Activated CD4-positive, alpha-beta T cell treated with anti-CD3 and anti-CD28 coated beads, Interleukin-2, amount 50 U/mL, for 24 hours (primary cell): ENCODE data around the gene PCNT.
A peak's percentile ranks its signal among the peaks of the same experiment; 100 is the strongest.
"Not testable (repeated sequence)": the region's sequence is repeated elsewhere in the genome, so short reads cannot be mapped to it uniquely, and the experiment has no call there.

Source experiments
- DNase-seq, 2 donors: peaks; one replicate each; pipeline ENCODE4 v3.0.0-alpha.2; 2020; ENCODE audit warnings: low read depth in 1 of 2, low spot score in 1 of 2

PCNT gene

DNA sequence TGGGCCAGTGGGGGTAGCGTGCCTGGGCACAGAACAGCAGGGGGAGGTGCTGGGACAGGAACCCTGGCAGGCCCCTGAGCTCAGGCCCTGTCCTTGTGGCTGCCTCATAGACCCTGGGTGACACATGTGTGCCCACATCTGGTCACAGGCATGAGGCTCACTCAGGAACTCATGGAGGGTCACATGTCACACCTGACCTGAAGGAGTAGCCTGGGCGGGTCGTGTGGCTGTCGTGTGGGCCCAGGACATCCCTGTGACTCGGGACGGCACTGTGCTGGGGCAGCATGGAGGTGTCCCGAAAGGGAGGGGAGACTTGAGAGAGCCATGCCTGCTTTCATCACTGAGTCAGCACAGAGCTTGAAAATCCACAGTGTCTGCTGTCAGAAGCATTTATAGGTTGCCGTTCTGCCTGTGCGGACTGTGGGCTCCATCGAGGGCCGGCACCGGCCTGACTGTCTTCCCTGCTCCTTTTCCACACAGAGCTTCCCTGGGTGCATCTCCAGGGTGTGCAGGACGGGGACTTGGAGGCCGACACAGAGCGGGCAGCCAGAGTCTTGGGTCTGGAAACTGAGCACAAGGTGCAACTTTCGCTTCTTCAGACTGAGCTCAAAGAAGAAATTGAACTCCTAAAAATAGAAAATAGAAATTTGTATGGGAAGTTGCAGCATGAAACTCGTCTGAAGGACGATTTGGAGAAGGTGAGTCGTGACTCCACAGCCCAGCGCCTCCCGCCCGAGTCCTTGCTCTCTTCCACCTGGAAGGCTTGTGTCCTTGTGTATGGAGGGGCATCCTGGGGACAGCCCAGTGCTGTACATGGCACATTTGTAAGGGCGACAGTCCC, 32.8 kb downstream of the PCNT start:
- DNase-seq, result no peak

DNA sequence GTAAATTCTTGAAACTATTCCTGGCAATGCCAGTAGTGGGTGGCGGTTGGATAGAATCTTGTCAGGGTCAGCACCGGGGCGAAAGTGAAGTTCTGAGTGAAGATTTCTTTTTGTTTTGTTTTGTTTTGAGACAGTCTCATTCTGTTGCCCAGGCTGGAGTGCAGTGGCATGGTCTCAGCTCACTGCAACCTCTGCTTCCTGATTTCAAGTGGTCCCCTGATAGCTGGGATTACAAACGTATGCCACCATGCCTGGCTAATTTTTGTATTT, 33.3 kb downstream of the PCNT start:
- DNase-seq, result no peak

DNA sequence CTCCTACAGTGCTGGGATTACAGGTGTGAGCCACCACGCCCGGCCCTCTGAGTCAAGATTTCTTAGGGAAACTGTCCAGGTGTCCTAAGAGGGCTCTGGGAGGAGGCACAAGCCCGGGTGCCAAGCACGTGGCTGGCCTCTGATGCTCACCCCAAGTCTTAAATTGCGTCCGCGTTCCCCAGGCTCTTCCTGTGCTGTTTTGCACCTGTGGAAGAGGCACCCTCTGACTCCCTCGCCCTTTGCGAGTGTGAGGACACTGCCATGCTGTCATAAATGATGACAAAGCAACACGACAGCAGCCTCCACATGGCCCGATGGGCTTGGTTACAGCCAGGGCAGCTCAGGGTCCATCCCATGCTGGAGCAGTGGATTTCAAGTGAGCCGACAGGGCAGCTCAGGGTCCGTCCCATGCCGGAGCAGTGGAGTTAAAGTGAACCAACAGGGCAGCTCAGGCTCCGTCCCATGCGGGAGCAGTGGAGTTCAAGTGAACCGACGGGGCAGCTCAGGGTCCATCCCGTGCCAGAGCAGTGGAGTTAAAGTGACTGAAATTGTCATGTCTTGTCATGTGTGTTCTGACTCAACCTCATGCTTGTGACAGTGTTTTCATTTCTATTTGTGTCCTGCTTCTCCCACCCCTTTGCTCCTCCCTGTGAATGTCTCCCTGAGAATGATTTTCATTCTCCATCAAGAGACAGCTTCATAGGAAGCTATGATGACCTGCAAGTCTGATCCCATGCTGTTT, 33.9 kb downstream of the PCNT start:
- DNase-seq, result no peak

DNA sequence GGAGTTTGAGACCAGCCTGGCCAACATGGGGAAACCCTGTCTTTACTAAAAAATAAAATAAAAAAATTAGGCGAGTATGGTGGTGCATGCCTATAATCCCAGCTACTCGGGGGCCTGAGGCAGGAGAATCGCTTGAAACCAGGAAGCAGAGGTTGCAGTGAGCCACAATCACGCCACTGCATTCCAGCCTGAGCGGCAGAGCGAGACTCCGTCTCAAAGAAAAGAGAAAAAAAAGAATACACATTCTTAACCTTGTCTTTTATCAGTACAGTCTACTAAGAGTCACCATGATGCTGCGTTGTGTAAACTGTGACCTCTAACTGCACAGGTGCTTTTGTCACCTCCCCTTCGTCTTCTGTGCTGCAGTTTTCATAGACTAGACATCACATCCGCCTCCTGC, 37.2 kb downstream of the PCNT start:
- no peak for DNase-seq

DNA sequence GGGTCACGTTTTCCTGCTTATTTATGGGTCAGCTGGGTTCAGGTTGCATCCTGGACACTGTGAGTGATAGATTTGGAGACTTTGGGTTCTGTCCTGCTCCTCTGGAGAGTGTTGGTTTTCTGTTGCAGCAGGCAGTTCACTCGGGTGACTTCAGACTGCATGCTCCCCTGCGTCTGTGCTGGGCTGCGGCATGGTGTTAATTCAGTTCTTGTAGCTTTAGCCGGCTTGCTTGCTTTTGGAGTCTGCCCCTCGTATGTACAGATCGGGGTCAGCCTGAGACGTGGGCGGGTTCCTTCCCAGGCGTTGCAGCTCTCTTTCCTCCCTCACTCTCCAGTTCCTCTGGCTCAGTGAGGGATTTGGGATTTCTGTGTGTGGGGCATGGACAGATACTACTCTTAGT, 38.0 kb downstream of the PCNT start:
- DNase-seq, result no peak

DNA sequence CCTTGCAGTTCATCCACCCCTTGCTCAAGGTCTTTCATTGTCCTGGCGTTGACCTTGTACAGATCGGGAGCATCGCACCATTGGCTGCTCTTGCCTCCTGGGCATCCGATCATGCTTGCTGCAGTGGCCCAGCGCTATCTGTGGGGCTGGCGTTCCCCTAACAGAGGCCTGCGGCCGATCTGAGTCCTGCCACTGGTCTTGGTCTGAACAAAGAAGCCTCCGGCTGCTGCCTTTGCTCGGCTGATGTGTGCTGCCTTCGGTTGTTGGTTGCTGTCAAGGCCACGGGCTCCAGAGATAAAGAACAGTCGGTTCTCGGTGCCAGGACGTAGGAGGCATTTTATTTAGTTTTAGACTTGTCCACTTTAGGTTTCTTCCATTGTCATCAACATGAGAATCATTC, 39.0 kb downstream of the PCNT start:
- DNase-seq, result no peak

DNA sequence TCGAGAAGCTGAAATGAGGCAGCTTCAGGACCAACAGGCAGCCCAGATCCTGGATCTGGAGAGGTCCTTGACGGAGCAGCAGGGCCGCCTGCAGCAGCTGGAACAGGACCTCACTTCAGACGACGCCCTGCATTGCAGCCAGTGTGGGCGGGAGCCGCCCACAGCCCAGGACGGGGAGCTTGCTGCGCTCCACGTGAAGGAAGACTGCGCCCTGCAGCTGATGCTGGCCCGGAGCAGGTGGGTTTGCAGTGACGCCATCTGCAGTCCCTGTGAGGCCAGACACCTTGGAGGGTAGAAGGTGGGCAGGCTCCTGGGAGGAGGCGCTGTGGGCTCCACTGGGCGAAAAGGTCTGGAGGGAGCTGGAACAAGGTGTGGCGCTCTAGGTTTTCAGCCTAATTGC, 39.7 kb downstream of the PCNT start:
- no peak for DNase-seq

DNA sequence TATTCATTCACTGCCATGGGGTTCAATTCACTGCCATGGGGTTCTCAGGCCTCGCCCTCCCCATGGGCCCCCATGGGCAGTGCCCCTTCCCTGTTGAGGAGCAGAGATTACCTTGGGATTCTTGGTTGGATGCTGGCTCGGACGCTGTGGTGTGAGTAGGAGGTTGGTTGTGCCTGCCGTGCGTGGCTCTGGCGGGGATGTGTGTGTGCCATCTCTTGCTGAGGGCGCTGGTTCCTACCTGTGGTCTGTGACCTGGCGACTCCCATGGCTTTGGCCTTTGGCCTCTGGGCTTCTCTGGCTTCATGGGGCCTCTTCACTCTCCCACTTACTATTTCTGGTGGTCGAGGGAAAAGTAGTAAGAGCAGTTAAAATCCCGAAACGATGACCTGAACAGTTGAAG, 42.1 kb downstream of the PCNT start:
- no peak for DNase-seq

DNA sequence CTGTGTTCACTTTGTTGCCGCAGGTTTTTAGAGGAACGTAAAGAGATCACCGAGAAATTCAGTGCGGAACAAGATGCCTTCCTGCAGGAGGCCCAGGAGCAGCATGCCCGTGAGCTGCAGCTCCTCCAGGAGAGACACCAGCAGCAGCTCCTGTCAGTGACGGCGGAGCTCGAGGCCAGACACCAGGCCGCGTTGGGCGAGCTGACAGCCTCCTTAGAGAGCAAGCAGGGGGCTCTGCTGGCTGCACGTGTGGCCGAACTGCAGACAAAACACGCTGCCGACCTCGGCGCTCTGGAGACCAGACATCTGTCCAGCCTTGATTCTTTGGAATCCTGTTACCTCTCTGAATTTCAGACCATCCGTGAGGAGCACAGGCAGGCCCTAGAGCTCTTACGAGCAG, 42.6 kb downstream of the PCNT start:
- DNase-seq, result no peak

DNA sequence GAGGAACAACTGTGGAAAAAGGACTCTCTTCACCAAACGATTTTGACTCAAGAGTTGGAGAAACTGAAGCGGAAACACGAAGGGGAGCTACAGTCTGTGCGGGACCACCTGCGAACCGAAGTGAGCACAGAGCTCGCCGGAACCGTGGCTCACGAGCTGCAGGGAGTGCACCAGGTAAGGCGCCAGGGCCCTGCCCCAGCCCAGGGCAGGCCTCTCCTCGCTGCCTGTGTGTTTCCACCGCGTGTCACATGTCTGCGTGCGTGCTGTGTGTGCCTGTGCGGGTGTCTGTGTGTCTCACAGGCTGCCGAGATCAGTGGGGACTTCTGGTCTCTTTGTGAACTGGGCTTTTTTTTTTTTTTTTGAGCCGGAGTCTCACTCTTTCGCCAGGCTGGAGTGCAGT, 43.0 kb downstream of the PCNT start:
- no peak for DNase-seq

DNA sequence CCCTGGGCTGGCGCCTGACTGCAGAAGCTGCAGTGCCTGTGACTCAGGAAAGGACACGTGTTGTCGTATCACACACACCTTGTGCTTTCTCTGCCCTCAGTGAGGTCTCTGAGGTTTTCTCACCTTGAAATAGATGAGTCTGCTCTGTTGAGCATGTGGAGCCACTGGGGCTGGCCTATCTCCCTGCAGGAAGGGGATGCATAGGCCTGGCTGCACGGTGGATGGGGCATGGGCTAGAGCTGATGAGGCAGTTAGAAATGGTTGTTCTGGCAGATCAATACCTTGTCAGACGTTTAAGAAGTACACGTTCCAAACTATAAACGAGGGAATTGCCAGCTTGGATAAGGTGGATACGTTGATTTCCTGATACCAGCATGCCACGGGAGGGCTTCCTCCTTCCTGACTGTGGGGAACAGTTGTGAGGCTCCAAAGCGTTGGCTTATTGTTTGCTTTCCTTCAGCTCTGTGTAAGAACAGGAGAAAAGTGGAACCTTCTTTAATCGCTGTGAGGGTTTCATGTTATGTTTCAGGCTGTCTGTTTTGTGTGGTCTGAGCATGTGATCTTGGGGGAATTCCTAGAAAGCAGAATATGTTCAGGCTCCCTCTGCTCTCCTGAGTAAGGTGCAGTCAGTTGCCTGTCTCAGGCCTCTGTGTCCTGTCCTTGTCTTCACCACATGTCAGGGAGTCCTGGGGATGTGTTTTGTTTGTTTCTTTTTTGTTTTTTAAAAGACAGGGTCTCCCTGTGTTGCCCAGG, 44.8 kb downstream of the PCNT start:
- DNase-seq, result peak in 1 of 2 donors; percentile 7

DNA sequence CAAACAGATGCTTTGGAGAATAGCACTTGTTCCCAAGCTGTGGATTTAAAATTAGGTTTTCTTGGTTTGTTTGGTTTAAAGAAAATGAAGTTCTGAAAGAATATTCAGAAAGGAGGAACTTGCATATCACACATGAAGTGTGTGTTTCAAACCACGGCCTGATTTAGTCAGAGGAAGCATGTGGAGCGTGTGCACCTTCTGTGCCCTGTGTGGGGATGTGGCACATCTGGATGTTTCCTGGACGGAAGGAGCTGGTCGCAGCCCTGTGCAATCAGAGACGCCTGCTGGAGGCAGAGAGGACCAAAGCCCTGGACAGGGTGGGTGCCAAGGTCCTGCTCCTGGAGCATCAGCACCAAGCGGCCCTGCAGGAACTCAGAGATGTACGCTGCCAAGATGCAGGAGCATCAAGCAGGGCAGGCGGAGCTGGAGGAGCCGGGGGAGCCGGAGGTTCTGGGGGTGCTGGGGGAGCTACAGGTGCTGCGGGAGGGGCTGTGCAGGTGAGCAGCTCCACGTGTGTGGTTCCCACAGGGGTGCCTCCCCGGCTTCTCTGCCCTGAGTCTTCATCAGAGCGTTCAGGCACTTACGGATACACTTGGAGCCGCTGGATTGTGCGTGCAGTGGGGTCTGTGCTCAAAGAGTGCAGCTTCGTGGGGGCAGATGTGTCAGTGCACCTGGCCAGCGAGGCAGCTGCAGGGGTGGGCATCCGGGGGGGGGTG, 45.7 kb downstream of the PCNT start:
- no peak for DNase-seq

DNA sequence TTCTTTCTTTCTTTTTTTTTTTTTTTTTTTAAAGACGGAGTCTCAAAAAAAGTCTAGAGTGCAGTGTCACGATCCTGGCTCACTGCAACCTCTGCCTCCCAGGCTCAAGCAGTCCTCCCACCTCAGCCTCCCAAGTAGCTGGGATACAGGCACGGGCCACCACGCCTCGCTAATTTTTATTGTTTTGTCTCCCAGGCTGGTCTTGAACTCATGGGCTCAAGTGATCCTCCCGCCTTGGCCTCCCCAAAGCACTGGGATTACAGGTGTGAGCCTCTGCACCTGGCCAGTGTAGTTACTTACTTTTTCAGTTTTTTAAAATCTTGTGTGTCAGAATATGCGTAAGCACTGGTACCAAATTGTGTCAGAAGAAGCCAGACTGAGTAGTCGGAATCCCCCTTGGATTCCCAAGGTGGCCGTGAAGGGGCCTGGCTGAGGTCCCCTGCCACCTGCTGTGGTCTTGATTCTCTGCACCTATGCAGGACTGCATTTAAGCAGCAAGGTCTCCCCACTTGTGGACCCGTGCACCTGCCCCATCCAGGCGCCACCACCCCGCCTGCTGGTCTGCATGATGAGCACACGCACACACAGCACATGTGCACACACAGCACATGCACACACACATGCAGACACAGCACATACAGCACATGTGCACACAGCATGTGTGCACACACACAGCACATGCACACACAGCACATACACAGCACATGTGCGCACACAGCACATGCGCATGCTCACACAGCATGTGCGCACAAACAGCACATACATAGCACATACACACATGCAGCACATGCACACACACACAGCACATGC, 47.5 kb downstream of the PCNT start:
- no peak for DNase-seq

DNA sequence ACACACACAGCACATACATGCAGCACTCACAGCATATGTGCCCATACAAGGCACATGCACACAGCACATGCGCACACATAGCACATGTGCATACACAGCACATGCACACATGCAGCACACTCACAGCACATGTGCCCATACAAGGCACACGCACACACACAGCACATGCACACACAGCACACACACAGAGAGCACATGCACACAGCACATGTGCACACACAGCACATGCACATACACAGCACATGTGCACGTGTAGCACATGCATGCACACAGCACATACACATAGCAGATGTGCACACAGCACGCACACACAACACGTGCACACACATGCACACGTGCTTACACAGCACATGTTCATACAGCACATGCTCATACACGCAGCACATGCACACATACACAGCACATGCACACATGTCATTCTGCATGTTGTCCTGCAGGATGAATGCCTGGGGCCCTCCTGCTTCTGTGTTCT, 48.1 kb downstream of the PCNT start:
- no peak for DNase-seq

DNA sequence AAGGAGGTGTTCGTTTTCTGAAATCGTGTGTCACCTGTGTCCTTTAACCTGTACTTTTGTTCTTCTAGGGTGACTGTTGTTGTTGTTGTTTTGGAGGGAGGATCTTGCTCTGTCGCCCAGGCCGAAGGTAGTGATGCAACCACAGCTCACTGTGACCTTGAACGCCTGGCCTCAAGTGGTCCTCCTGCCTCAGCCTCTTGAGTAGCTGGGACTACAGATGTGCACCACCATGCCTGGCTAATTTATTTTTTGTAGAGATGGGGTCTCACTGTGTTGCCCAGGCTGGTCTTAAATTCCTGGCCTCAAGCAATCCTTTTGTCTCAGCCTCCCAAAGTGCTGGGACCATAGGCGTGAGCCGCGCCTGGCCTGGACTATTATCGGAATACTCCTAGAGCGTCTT, 49.0 kb downstream of the PCNT start:
- DNase-seq, result not testable (repeated sequence)

DNA sequence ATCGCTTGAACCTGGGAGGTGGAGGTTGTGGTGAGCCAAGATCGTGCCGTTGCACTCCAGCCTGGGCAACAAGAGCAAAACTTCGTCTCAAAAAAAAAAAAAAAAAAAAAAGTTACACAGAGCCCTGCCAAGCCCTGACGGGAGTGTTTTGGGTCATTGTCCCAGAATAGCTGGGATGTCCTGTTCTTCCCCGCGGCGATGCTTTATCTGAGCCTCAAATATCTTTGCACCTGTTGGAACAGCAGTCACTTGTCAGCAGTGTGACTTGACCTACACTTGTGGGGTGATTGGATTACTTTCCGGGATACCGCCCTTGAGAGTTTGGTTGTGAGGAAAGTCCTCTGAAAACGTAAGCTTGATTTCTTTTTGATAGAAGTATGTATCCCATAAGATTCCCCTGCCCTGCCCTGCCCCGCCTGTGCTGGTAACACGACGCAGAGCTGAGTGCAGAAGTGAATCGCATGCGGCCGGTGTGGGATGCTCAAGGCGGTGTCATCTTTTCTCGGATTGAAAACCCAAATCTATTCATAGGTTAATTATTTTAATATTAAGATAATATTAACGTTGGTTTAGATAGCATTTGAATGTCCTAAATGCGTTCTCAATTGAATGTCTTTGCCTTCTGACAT, 50.9 kb downstream of the PCNT start:
- no peak for DNase-seq

DNA sequence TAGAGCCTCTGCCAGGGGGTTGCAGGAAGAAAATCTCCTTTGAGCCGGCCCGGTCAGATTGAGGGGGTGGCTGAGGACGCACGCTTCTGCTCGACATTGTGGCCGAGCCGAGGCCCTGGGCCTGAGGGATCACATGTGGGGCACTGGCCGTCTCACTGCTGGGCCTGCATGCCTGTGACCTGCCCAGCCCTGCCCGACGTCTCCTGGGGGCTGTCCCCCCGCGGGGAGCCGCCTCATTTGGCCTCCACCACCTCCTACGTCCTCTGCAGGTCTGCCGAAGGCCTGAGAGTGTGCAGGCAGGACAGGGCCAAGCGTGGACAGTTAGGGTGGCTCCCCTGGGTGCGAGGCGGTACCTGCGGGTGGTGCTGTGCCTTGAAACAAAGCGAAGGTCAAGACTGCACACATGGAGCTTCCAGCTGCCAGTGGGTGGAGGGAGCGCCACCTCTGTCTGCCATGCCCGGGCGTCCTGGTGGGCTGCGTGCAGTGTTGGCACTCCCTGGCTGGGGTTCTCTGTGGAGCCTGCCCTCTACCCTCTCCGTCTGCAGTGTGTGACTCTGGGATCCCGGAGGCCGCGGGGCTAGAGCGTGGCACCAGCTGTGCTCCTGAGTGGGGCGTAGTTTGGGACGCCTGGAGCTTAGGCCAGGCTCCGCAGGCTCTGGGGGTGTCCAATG, 51.7 kb downstream of the PCNT start:
- DNase-seq, result no peak

DNA sequence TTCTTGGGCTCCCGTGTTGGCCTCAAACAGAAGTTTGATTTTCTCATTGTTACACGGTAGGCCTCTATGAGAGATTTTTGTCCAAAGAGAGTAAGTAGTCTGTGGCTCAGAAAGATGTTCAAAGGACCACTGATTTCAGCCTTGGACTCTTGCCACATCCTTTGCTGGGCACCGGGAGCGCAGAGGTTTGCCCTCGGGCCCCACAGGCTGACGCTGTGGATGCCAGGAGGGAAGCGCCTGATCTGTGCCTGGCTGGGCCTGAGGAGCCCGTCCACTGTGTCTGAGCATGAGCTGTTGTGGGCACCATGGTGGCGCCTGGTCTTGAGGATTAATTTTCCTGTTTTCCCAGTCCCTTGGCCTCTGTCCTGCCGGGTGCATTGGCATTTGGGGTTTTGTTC, 52.3 kb downstream of the PCNT start:
- no peak for DNase-seq

DNA sequence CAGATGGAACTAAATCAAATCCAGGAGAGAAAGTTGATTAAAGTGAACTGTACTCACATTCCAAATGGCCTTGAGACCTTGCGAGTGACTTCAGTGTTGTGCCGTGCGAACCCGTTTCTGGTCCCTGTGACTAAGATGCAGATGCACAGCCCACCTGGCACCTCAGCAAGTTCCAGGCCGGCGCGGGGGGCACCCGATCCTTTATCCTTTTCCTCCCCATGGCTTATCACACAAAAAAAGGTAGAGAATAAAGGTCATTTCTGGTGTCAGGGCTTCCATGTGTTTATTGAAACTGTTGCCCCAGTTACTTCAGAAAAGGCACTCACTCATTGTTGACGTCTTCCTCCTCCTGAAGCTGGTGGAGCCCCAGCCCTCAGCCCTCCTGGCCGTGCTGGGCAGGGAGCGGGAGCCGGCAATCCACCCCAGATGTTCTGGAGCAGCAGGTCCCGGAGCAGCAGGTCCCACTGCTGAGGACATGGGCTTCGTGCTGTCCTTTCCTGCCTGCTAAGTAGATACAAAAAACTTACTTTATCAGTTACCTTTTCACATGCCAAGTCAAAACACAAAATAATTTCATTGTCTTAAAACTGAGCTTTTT, 53.0 kb downstream of the PCNT start:
- DNase-seq, result no peak
